ENCODE data around the gene CNOT1.

Gene CNOT1

DNA sequence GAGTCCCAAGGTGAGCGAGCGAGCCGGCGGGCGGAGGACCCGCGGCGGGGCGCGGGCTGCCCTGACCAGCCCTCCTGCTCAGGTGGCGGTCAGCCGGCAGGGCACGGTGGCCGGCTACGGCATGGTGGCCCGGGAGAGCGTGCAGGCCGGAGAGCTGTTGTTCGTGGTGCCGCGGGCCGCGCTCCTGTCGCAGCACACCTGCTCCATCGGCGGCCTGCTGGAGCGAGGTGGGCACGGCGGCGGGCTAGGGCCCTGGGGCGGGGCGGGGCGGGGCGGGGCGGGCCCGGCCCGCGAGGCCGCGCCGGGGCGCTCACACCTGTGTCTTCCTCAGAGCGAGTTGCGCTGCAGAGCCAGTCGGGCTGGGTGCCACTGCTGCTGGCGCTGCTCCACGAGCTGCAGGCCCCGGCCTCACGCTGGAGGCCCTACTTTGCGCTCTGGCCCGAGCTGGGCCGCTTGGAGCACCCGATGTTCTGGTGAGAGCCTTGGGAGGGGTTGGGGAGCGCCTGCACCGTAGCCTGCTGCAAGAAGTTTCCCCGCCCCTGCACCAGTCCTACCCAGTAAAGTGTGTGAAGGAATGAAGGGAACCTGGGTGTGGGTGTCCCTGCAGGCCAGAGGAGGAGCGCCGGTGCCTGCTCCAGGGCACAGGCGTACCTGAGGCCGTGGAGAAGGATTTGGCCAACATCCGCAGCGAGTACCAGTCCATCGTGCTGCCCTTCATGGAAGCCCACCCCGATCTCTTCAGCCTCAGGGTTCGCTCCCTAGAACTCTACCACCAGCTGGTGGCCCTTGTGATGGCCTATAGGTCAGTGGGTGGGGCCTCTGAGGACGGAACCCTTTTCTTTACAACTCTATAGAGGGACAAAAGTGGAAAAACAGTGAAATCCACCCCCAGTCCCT lies 113.5 kb downstream of the CNOT1 start:
- Histone ChIP-seq H3K9ac (ENCODE audit: low read length) (peak overlapping the region; percentile 85), H3K27ac (ENCODE audit: low read depth, low read length, poor library complexity, severe bottlenecking) (peak overlapping the region; percentile 43), H3K36me3 (ENCODE audit: insufficient read depth, low read length) (peaks cover 48% of the 10 kb centered on the region), H4K20me1 (ENCODE audit: insufficient read depth, low read length) (no peaks in the 10 kb centered on the region), H3K4me3 (ENCODE audit: low read depth, low read length, poor library complexity, severe bottlenecking) (peak overlapping the region; percentile 85), H3K4me2 (ENCODE audit: low read length) (peak overlapping the region; percentile 88), H3K4me1 (ENCODE audit: insufficient read depth, low read length, severe bottlenecking) (peaks cover 25% of the 10 kb centered on the region), H3K79me2 (ENCODE audit: insufficient read depth, low read length) (no peaks in the 10 kb centered on the region), H3K9me3 (ENCODE audit: low read length) (no peaks in the 10 kb centered on the region), H3F3A (ENCODE audit: insufficient read depth, low read length) (peaks cover 9% of the 10 kb centered on the region; the same call in 1 of the 2 replicates), H2AFZ (ENCODE audit: low read length) (no peak overlapping the region), H3K27me3 (ENCODE audit: insufficient read depth, low read length) (no peaks in the 10 kb centered on the region), H3K9me2 (ENCODE audit: low read depth, low read length) (no peaks in the 10 kb centered on the region)
- TF ChIP-seq EZH2 (IDR thresholded peaks at IDR 0.05; ENCODE audit: borderline replicate concordance, low read length), result no peak
- TF ChIP-seq, protein P1, sequence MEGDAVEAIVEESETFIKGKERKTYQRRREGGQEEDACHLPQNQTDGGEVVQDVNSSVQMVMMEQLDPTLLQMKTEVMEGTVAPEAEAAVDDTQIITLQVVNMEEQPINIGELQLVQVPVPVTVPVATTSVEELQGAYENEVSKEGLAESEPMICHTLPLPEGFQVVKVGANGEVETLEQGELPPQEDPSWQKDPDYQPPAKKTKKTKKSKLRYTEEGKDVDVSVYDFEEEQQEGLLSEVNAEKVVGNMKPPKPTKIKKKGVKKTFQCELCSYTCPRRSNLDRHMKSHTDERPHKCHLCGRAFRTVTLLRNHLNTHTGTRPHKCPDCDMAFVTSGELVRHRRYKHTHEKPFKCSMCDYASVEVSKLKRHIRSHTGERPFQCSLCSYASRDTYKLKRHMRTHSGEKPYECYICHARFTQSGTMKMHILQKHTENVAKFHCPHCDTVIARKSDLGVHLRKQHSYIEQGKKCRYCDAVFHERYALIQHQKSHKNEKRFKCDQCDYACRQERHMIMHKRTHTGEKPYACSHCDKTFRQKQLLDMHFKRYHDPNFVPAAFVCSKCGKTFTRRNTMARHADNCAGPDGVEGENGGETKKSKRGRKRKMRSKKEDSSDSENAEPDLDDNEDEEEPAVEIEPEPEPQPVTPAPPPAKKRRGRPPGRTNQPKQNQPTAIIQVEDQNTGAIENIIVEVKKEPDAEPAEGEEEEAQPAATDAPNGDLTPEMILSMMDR (IDR thresholded peaks at IDR 0.05; ENCODE audit: low read length), result no peak

DNA sequence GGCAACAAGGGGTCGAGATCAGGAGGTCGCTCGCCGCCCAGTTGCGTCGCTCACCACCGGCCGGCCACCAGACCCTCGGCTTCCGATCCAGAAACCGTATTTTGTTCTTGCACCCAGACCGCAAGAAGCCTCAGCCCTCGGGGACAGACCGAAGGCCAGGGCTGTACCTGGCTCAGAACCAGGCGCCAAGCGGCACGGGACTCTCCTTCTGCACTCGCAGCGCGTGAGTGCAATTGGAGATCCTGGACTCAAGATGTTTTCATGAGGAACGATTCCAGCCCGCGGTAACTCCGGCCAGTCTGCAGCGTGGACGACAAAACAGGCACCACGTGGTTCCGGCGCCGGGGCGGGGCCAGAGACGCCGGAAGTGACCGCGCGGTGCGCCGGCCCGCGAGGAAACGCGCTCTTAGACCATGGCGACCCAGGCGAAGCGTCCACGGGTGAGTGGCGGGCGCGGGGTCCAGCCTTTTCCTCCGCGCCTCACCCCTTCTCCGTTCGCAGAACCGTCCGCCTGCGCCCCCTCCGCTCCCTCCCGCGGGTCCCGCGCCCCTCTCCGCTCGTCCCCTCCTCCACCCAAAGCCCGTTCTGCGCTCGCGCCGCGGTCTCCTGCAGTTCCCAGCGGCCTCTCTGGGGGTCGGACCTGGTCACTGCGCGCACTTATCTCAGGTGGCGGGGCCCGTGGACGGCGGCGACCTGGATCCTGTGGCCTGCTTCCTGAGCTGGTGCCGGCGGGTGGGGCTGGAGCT lies 114.3 kb downstream of the CNOT1 start, which contains the start of gene SETD6:
Gene SETD6 (plus strand): TSS at position 393 of the 746 bp plus-strand sequence. CDS start 21 bp downstream, at position 414.
- Histone ChIP-seq H3K4me3 (ENCODE audit: low read depth, low read length, poor library complexity, severe bottlenecking) (peak within 1 kb of the TSS; percentile 85), H3K4me1 (ENCODE audit: insufficient read depth, low read length, severe bottlenecking) (peaks cover 25% of the 10 kb centered on the region), H3K4me2 (ENCODE audit: low read length) (peak within 1 kb of the TSS; percentile 88), H3K9ac (ENCODE audit: low read length) (peak within 1 kb of the TSS; percentile 85), H3K36me3 (ENCODE audit: insufficient read depth, low read length) (peaks cover 39% of the 10 kb centered on the region), H3K27me3 (ENCODE audit: insufficient read depth, low read length) (no peaks in the 10 kb centered on the region), H3K79me2 (ENCODE audit: insufficient read depth, low read length) (no peaks in the 10 kb centered on the region), H3K9me2 (ENCODE audit: low read depth, low read length) (no peaks in the 10 kb centered on the region), H4K20me1 (ENCODE audit: insufficient read depth, low read length) (no peaks in the 10 kb centered on the region), H2AFZ (ENCODE audit: low read length) (no peak within 1 kb of the TSS), H3F3A (ENCODE audit: insufficient read depth, low read length) (peaks cover 9% of the 10 kb centered on the region; the same call in 1 of the 2 replicates), H3K27ac (ENCODE audit: low read depth, low read length, poor library complexity, severe bottlenecking) (peak within 1 kb of the TSS; percentile 43), H3K9me3 (ENCODE audit: low read length) (no peaks in the 10 kb centered on the region)
- TF ChIP-seq, protein P1 (IDR thresholded peaks at IDR 0.05; ENCODE audit: low read length), result no peak
- TF ChIP-seq EZH2 (IDR thresholded peaks at IDR 0.05; ENCODE audit: borderline replicate concordance, low read length), result no peak

DNA sequence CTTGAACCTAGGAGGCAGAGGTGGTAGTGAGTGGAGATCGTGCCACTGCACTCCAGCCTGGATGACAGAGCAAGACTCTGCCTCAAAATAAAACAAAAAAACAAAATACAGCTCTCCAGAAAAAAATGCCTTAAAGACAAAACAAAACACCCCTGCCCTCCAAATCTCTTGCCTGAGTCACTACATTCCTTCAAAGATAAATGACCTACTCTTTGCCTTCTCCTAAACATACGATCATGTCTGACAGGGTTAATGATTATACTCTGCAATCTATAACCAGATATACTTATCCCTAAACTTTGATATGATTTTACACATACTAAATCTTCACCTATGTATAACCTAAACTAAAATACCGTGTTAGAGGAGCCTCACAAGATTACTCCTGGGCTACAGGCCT lies 115.8 kb downstream of the CNOT1 start:
- Histone ChIP-seq H3K9me3 (ENCODE audit: low read length) (no peaks in the 10 kb centered on the region), H3K36me3 (ENCODE audit: insufficient read depth, low read length) (peaks cover 25% of the 10 kb centered on the region), H4K20me1 (ENCODE audit: insufficient read depth, low read length) (no peaks in the 10 kb centered on the region), H3K27me3 (ENCODE audit: insufficient read depth, low read length) (no peaks in the 10 kb centered on the region), H3K4me1 (ENCODE audit: insufficient read depth, low read length, severe bottlenecking) (peaks cover 25% of the 10 kb centered on the region), H3K9me2 (ENCODE audit: low read depth, low read length) (no peaks in the 10 kb centered on the region), H3K4me2 (ENCODE audit: low read length) (no peak overlapping the region), H3K4me3 (ENCODE audit: low read depth, low read length, poor library complexity, severe bottlenecking) (no peak overlapping the region), H3K27ac (ENCODE audit: low read depth, low read length, poor library complexity, severe bottlenecking) (no peak overlapping the region), H3K9ac (ENCODE audit: low read length) (no peak overlapping the region), H3K79me2 (ENCODE audit: insufficient read depth, low read length) (no peaks in the 10 kb centered on the region), H3F3A (ENCODE audit: insufficient read depth, low read length) (peaks cover 9% of the 10 kb centered on the region; the same call in 1 of the 2 replicates), H2AFZ (ENCODE audit: low read length) (no peak overlapping the region)
- no peak for TF ChIP-seq EZH2 (IDR thresholded peaks at IDR 0.05; ENCODE audit: borderline replicate concordance, low read length)
- TF ChIP-seq, protein P1 (IDR thresholded peaks at IDR 0.05; ENCODE audit: low read length), result no peak

Measured in OCI-LY1 (cell line).